Measurements from ENCODE around the gene WNT1. TPM values are rescaled to one million over a fixed set of nuclear protein-coding genes. Genes with fewer than 3 reads are reported as not detected.
A peak's percentile ranks its signal among the peaks of the same experiment; 100 is the strongest.

The WNT1 gene
- total RNA-seq, 2 experiments from 2014 or later = not detected

GRCh38 chr12:48973941-48974673, 4.0 kb upstream of the WNT1 start:
- Mint-ChIP-seq H3K36me3 (ENCODE audit: low read depth) (no peaks in the 10 kb centered on the region), H3K9me3 (no peaks in the 10 kb centered on the region), H3K4me1 (ENCODE audit: low read depth) (peaks cover 41% of the 10 kb centered on the region), H3K4me3 (no peak overlapping the region), H3K27ac (no peak overlapping the region), H3K27me3 (ENCODE audit: low read depth) (peaks cover 57% of the 10 kb centered on the region)
- CTCF ChIA-PET = interaction anchor here (1.0 to 3.8 kb wide), 4 partner anchors 8 to 50 kb away, joined by 3 to 26 read pairs (median 4); no protein-coding TSS in a partner anchor
- peak; percentile 45 for DNase-seq
- intact Hi-C loops (cut with micrococcal nuclease) = loop anchor here (10.0 kb wide), 1 partner anchor 371 kb away; the partner anchor contains the start of gene DNAJC22

- Mint-ChIP-seq H3K9me3 (no peaks in the 10 kb centered on the region), H3K4me1 (ENCODE audit: low read depth) (peaks cover 44% of the 10 kb centered on the region), H3K27me3 (ENCODE audit: low read depth) (peaks cover 67% of the 10 kb centered on the region), H3K27ac (no peak overlapping the region), H3K4me3 (peak overlapping the region; percentile 19), H3K36me3 (ENCODE audit: low read depth) (no peaks in the 10 kb centered on the region)
- intact Hi-C loops (cut with micrococcal nuclease) = loop anchor here (1.0 to 10.0 kb wide), 8 partner anchors 7 to 367 kb away; partner anchors contain the start of genes CACNB3, DDX23, DHH and DNAJC22
- DNase-seq = peak; percentile 83
- CTCF ChIA-PET = interaction anchor here (0.5 to 13.9 kb wide), 19 partner anchors 10 to 167 kb away, joined by 3 to 223 read pairs (median 4); partner anchors contain the start of genes ARF3, DDN, DDX23 and FKBP11
These were observed 536 bp upstream of the WNT1 start for GRCh38 chr12:48977290-48978281.

- H3K27me3 Mint-ChIP-seq (ENCODE audit: low read depth) = peaks cover 61% of the 10 kb centered on the region
- H3K36me3 Mint-ChIP-seq (ENCODE audit: low read depth) = no peaks in the 10 kb centered on the region
- peaks cover 42% of the 10 kb centered on the region for H3K4me1 Mint-ChIP-seq (ENCODE audit: low read depth)
- H3K27ac Mint-ChIP-seq = no peak overlapping the region
- intact Hi-C loops (cut with micrococcal nuclease) = loop anchor here (1.0 to 10.0 kb wide), 6 partner anchors 9 to 366 kb away; partner anchors contain the start of genes DHH, DNAJC22 and PRKAG1
- CTCF ChIA-PET = interaction anchor here (0.5 to 13.9 kb wide), 16 partner anchors 8 to 256 kb away, joined by 3 to 223 read pairs (median 6); partner anchors contain the start of genes ARF3, DDN and FKBP11
- peak overlapping the region; percentile 56 for H3K4me3 Mint-ChIP-seq
- H3K9me3 Mint-ChIP-seq = no peaks in the 10 kb centered on the region
- DNase-seq = no peak
These were observed 849 bp downstream of the WNT1 start for GRCh38 chr12:48978741-48979601.

- peak; percentile 34 for DNase-seq
- Mint-ChIP-seq H3K4me3 (peak overlapping the region; percentile 62), H3K36me3 (ENCODE audit: low read depth) (no peaks in the 10 kb centered on the region), H3K27me3 (ENCODE audit: low read depth) (peaks cover 57% of the 10 kb centered on the region), H3K4me1 (ENCODE audit: low read depth) (peaks cover 42% of the 10 kb centered on the region), H3K27ac (no peak overlapping the region), H3K9me3 (no peaks in the 10 kb centered on the region)
- intact Hi-C loops (cut with micrococcal nuclease) = loop anchor here (1.0 to 10.0 kb wide), 3 partner anchors 16 to 365 kb away; partner anchors contain the start of genes DHH and DNAJC22
- CTCF ChIA-PET = interaction anchor here (0.8 to 13.9 kb wide), 12 partner anchors 8 to 56 kb away, joined by 3 to 223 read pairs (median 4); partner anchors contain the start of genes ARF3, DDN and FKBP11
These were observed 1.7 kb downstream of the WNT1 start for GRCh38 chr12:48979602-48980388.

GRCh38 chr12:48980389-48980952, 2.3 kb downstream of the WNT1 start:
- H3K27ac Mint-ChIP-seq = no peak overlapping the region
- intact Hi-C loops (cut with micrococcal nuclease) = loop anchor here (1.0 kb wide), 1 partner anchor 15 kb away; no protein-coding TSS in a partner anchor
- CTCF ChIA-PET = interaction anchor here (1.0 to 13.9 kb wide), 10 partner anchors 8 to 128 kb away, joined by 3 to 223 read pairs (median 12); partner anchors contain the start of genes ARF3, DDN, DDX23 and FKBP11
- H3K9me3 Mint-ChIP-seq = no peaks in the 10 kb centered on the region
- no peaks in the 10 kb centered on the region for H3K36me3 Mint-ChIP-seq (ENCODE audit: low read depth)
- DNase-seq = peak; percentile 58
- peak overlapping the region; percentile 62 for H3K4me3 Mint-ChIP-seq
- H3K4me1 Mint-ChIP-seq (ENCODE audit: low read depth) = peaks cover 42% of the 10 kb centered on the region
- peaks cover 54% of the 10 kb centered on the region for H3K27me3 Mint-ChIP-seq (ENCODE audit: low read depth)

GRCh38 chr12:48980953-48981756, 3.0 kb downstream of the WNT1 start:
- intact Hi-C loops (cut with micrococcal nuclease) = loop anchor here (1.0 kb wide), 1 partner anchor 14 kb away; no protein-coding TSS in a partner anchor
- CTCF ChIA-PET = interaction anchor here (0.6 to 13.9 kb wide), 6 partner anchors 13 to 128 kb away, joined by 3 to 223 read pairs (median 10); partner anchors contain the start of genes DDN and DDX23
- Mint-ChIP-seq H3K9me3 (no peaks in the 10 kb centered on the region), H3K36me3 (ENCODE audit: low read depth) (no peaks in the 10 kb centered on the region), H3K27me3 (ENCODE audit: low read depth) (peaks cover 54% of the 10 kb centered on the region), H3K4me1 (ENCODE audit: low read depth) (peaks cover 42% of the 10 kb centered on the region), H3K4me3 (peak overlapping the region; percentile 62), H3K27ac (peak overlapping the region; percentile 13)
- DNase-seq = peak; percentile 45

- CTCF ChIA-PET = interaction anchor here (0.6 to 13.9 kb wide), 9 partner anchors 8 to 133 kb away, joined by 3 to 223 read pairs (median 3); partner anchors contain the start of genes DDN and DDX23
- Mint-ChIP-seq H3K9me3 (no peaks in the 10 kb centered on the region), H3K27me3 (ENCODE audit: low read depth) (peaks cover 54% of the 10 kb centered on the region), H3K4me3 (peak overlapping the region; percentile 54), H3K36me3 (ENCODE audit: low read depth) (no peaks in the 10 kb centered on the region), H3K4me1 (ENCODE audit: low read depth) (peaks cover 42% of the 10 kb centered on the region), H3K27ac (no peak overlapping the region)
- DNase-seq = no peak
- intact Hi-C loops (cut with micrococcal nuclease) = no loop called here
These were observed 3.6 kb downstream of the WNT1 start for GRCh38 chr12:48981757-48982157.

GRCh38 chr12:48982397-48983080, 4.4 kb downstream of the WNT1 start:
- H3K27ac Mint-ChIP-seq = no peak overlapping the region
- peaks cover 56% of the 10 kb centered on the region for H3K27me3 Mint-ChIP-seq (ENCODE audit: low read depth)
- DNase-seq = no peak

GRCh38 chr12:48985475-48985897, 7.4 kb downstream of the WNT1 start:
- no peak overlapping the region for H3K27ac Mint-ChIP-seq
- H3K4me1 Mint-ChIP-seq (ENCODE audit: low read depth) = peaks cover 16% of the 10 kb centered on the region
- H3K9me3 Mint-ChIP-seq = no peaks in the 10 kb centered on the region
- no peak for DNase-seq
- no peaks in the 10 kb centered on the region for H3K36me3 Mint-ChIP-seq (ENCODE audit: low read depth)
- intact Hi-C loops (cut with micrococcal nuclease) = no loop called here
- H3K4me3 Mint-ChIP-seq = no peak overlapping the region
- peaks cover 47% of the 10 kb centered on the region for H3K27me3 Mint-ChIP-seq (ENCODE audit: low read depth)
- CTCF ChIA-PET = interaction anchor here (0.5 to 13.9 kb wide), 2 partner anchors 14 to 93 kb away, joined by 3 to 223 read pairs; partner anchors contain the start of gene DDN

More at GRCh38 chr12:48982397-48983080, 4.4 kb downstream of the WNT1 start:
- no peaks in the 10 kb centered on the region for H3K9me3 Mint-ChIP-seq
- CTCF ChIA-PET = interaction anchor here (0.6 to 13.9 kb wide), 13 partner anchors 9 to 132 kb away, joined by 3 to 223 read pairs (median 4); partner anchors contain the start of genes DDN and DDX23
- intact Hi-C loops (cut with micrococcal nuclease) = no loop called here
- H3K4me3 Mint-ChIP-seq = peak overlapping the region; percentile 38
- H3K4me1 Mint-ChIP-seq (ENCODE audit: low read depth) = peaks cover 37% of the 10 kb centered on the region
- H3K36me3 Mint-ChIP-seq (ENCODE audit: low read depth) = no peaks in the 10 kb centered on the region

All from activated naive CD4-positive, alpha-beta T cell treated with anti-CD3 and anti-CD28 coated beads for 36 hours (primary cell).